DND-41 (cell line): Measurements from ENCODE around the gene PRKCZ.

Source experiments
- ATAC-seq: fragments of 200-7000 bp; cut with Tn5 transposase; 3 replicates; pipeline ENCODE4 v1.9.1; 2021; ENCODE audit warnings: low read depth; ENCODE audit not compliant: insufficient read depth
- DNase-seq: peaks from one replicate; pipeline ENCODE4 v3.0.0-alpha.2; 2020
- H2AFZ ChIP-seq: 2 replicates; pipeline ENCODE4 v1.6.0; 2012; ENCODE audit warnings: low read depth, low read length
- H3K27ac ChIP-seq: 2 replicates; pipeline ENCODE4 v1.5.1; 2012; ENCODE audit warnings: low read length, inconsistent platforms
- H3K27me3 ChIP-seq: fragments of 200-600 bp; sonication (generic); 2 replicates; pipeline ENCODE4 v1.6.0; 2012; ENCODE audit warnings: low read length, mild to moderate bottlenecking, inconsistent platforms; ENCODE audit not compliant: insufficient read depth, poor library complexity
- H3K36me3 ChIP-seq: 2 replicates; pipeline ENCODE4 v1.5.1; 2012; ENCODE audit warnings: low read length, inconsistent platforms; ENCODE audit not compliant: insufficient read depth
- H3K4me1 ChIP-seq: 2 replicates; pipeline ENCODE4 v1.5.1; 2012; ENCODE audit warnings: mild to moderate bottlenecking, low read length; ENCODE audit not compliant: insufficient read depth
- H3K4me2 ChIP-seq: 2 replicates; pipeline ENCODE4 v1.6.0; 2012; ENCODE audit warnings: mild to moderate bottlenecking, moderate library complexity, low read length, inconsistent platforms; ENCODE audit not compliant: insufficient read depth
- H3K4me3 ChIP-seq, 2 experiments: fragments of 200-600 bp in 1 of 2; shearing (Covaris generic) in 1 of 2; 2 replicates each; pipeline ENCODE4 v1.5.1; 2012 to 2016; ENCODE audit warnings: inconsistent platforms in 2 of 2, low read length in 2 of 2, mild to moderate bottlenecking in 2 of 2, low read depth in 1 of 2, moderate library complexity in 1 of 2
- H3K79me2 ChIP-seq: 2 replicates; pipeline ENCODE4 v1.6.0; 2012; ENCODE audit warnings: low read length, inconsistent platforms; ENCODE audit not compliant: insufficient read depth
- H3K9ac ChIP-seq: 2 replicates; pipeline ENCODE4 v1.6.0; 2012; ENCODE audit warnings: low read depth, mild to moderate bottlenecking, inconsistent platforms, low read length, moderate library complexity
- H3K9me3 ChIP-seq: 2 replicates; pipeline ENCODE4 v1.5.1; 2012; ENCODE audit warnings: low read length, moderate library complexity, mild to moderate bottlenecking, inconsistent platforms; ENCODE audit not compliant: insufficient read depth, severe bottlenecking
- H4K20me1 ChIP-seq: 2 replicates; pipeline ENCODE4 v1.6.0; 2012; ENCODE audit warnings: low read length; ENCODE audit not compliant: insufficient read depth
- EZH2 ChIP-seq: IDR thresholded peaks from 3 replicates; pipeline ENCODE4 v1.6.1; 2012; ENCODE audit warnings: borderline replicate concordance, low read depth, mild to moderate bottlenecking, moderate library complexity, low read length, inconsistent platforms; ENCODE audit not compliant: severe bottlenecking
- TF ChIP-seq, protein P1 (sequence below): IDR thresholded peaks from 2 replicates; pipeline ENCODE4 v1.5.1; 2012; ENCODE audit warnings: borderline replicate concordance, low read length, moderate library complexity, mild to moderate bottlenecking; ENCODE audit not compliant: poor library complexity, severe bottlenecking; ENCODE audit errors: extremely low read depth

Gene PRKCZ

DNA sequence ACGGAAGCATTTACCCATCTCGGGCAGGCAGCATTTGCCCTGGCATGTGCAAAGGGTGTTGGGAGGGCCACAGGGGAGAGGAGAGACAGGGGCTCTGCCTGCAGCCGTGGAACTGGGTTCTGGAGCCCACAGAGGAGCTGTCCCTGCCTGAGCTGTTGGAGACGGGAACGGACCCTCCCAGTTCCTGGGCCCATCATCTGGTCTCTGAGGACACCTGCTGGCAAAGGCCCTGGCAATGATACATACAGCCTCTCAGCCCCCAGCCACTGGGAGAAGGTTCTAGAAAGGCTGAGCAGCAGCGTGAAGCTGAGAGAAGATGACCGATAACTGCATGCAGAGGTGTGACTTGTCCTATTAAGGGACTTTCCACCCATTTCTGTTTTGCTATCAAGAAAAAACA lies 113.0 kb downstream of the PRKCZ start:
- no peak for DNase-seq
- H4K20me1 ChIP-seq: no peaks in the 10 kb centered on the region

DNA sequence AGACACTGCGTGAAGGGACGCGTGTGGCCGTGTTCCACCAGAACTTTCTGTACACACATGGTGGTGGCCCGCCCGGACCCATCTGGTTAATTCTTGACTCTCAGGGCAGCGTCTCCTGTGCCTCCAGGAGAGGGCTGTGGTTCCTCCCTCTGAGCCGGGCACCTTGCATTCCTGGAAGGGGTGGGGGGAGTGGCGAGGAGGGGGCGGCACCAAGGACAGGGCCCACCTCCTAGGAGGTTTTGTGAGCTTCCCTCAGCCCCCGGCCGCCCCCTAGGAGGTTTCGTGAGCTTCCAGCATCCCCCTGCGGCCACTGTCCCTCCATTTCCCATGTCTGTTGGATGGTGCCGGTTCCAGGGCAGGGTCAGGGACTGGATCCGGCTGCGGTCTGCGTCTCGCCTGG lies 115.4 kb downstream of the PRKCZ start:
- Histone ChIP-seq H3K4me2 (no peak overlapping the region), H3K79me2 (no peaks in the 10 kb centered on the region), H3K9ac (no peak overlapping the region), H3K27me3 (no peaks in the 10 kb centered on the region), H4K20me1 (no peaks in the 10 kb centered on the region), H3K9me3 (no peaks in the 10 kb centered on the region), H3K27ac (no peak overlapping the region), H3K4me1 (no peaks in the 10 kb centered on the region), H3K36me3 (no peaks in the 10 kb centered on the region), H3K4me3 (no peak overlapping the region), H2AFZ (no peak overlapping the region)
- ATAC-seq (no peak), DNase-seq (no peak)
- no peak for TF ChIP-seq EZH2
- TF ChIP-seq, protein P1, sequence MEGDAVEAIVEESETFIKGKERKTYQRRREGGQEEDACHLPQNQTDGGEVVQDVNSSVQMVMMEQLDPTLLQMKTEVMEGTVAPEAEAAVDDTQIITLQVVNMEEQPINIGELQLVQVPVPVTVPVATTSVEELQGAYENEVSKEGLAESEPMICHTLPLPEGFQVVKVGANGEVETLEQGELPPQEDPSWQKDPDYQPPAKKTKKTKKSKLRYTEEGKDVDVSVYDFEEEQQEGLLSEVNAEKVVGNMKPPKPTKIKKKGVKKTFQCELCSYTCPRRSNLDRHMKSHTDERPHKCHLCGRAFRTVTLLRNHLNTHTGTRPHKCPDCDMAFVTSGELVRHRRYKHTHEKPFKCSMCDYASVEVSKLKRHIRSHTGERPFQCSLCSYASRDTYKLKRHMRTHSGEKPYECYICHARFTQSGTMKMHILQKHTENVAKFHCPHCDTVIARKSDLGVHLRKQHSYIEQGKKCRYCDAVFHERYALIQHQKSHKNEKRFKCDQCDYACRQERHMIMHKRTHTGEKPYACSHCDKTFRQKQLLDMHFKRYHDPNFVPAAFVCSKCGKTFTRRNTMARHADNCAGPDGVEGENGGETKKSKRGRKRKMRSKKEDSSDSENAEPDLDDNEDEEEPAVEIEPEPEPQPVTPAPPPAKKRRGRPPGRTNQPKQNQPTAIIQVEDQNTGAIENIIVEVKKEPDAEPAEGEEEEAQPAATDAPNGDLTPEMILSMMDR: no peak

More for the DNA sequence above, 113.0 kb downstream of the PRKCZ start:
- Histone ChIP-seq H3K9me3 (no peaks in the 10 kb centered on the region), H3K9ac (no peak overlapping the region), H2AFZ (no peak overlapping the region), H3K4me2 (no peak overlapping the region), H3K4me1 (no peaks in the 10 kb centered on the region), H3K27me3 (no peaks in the 10 kb centered on the region), H3K27ac (no peak overlapping the region), H3K79me2 (no peaks in the 10 kb centered on the region), H3K36me3 (no peaks in the 10 kb centered on the region), H3K4me3 (no peak overlapping the region)
- ATAC-seq: no peak
- no peak for TF ChIP-seq EZH2
- TF ChIP-seq, protein P1: no peak

DNA sequence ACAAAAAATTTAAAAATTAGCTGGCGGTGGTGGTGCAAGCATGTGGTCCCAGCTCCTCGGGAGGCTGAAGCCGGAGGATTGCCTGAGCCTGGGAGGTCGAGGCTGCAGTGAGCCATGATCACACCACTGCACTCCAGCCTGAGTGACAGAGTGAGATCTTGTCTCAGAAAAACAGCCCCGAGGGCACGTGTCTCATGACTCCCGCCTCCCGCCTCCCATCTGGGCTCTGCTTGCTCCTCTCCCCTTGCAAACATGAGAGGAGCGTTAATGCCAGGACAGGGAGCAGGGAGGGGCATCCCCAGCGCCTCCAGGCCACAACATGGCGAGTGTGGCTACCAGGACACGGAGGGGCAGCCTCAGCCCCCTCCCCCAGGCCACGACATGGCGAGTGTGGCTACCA lies 116.0 kb downstream of the PRKCZ start:
- H3K4me2 ChIP-seq: no peak overlapping the region
- TF ChIP-seq, protein P1: no peak
- no peak for TF ChIP-seq EZH2
- no peak overlapping the region for H3K27ac ChIP-seq
- H3K4me1 ChIP-seq: no peaks in the 10 kb centered on the region
- no peaks in the 10 kb centered on the region for H3K36me3 ChIP-seq
- H3K79me2 ChIP-seq: no peaks in the 10 kb centered on the region
- no peak overlapping the region for H2AFZ ChIP-seq
- H3K9ac ChIP-seq: no peak overlapping the region
- ATAC-seq (no peak), DNase-seq (no peak)
- H3K9me3 ChIP-seq: no peaks in the 10 kb centered on the region
- no peaks in the 10 kb centered on the region for H3K27me3 ChIP-seq
- no peak overlapping the region for H3K4me3 ChIP-seq
- H4K20me1 ChIP-seq: no peaks in the 10 kb centered on the region

DNA sequence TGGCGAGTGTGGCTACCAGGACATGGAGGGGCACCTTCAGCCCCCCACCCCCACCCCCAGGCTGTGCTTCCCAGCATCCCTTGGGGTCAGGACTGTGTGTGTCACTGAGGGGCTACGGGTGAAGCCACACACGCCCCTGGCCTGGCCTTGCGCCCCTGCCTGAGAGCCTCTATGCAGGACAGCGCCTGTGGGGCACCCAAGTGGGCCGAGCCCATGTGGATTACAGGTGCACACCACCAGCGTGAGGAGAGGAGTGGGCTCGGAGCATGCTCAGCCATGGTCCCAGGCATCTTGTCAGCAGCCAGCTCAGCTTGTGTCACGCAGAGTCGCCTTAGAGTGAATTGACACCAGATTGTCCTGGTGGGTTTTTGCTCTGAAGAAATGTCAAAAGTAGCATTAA lies 116.5 kb downstream of the PRKCZ start:
- Histone ChIP-seq H3K4me1 (no peaks in the 10 kb centered on the region), H3K36me3 (no peaks in the 10 kb centered on the region), H3K4me2 (no peak overlapping the region), H3K9me3 (no peaks in the 10 kb centered on the region), H3K79me2 (no peaks in the 10 kb centered on the region), H2AFZ (no peak overlapping the region), H3K27ac (no peak overlapping the region), H4K20me1 (no peaks in the 10 kb centered on the region), H3K9ac (no peak overlapping the region), H3K27me3 (no peaks in the 10 kb centered on the region), H3K4me3 (no peak overlapping the region)
- TF ChIP-seq, protein P1: no peak
- no peak for TF ChIP-seq EZH2
- no peak for ATAC-seq
- no peak for DNase-seq
